ENCODE data around the gene SLC5A12.

GRCh38 chr11:26687351-26687750 lies 34.5 kb downstream of the SLC5A12 start:
- TF ChIP-seq POLR2A (IDR thresholded peaks at IDR 0.05) (no peak), CTCF (IDR thresholded peaks at IDR 0.05) (no peak)
